Naive thymus-derived CD8-positive, alpha-beta T cell (primary cell): ENCODE results near the gene FLT3. TPM values are rescaled to one million over a fixed set of nuclear protein-coding genes. Genes with fewer than 3 reads are reported as not detected.

Experiments used
- ATAC-seq, 2 donors: fragments of 150-1000 bp; cut with Tn5 transposase in 1 of 2; sonication (Bioruptor Pico), chemical (Tn5 transposase) in 1 of 2; 1 replicate in 1 of 2; 2 replicates in 1 of 2; pipeline ENCODE4 v1.10.0; 2021; ENCODE audit warnings: mild to moderate bottlenecking in 2 of 2, moderate library complexity in 2 of 2
- POLR2A ChIA-PET: fragments of 350-600 bp; sonication (Branson Sonifier 250); formaldehyde crosslinking; loops from one replicate; lab custom pipeline; 2021; ENCODE audit warnings: antibody characterized with exemption; lab: Charles Lee
- DNase-seq, 10 donors: peaks; one replicate each; pipeline versions ENCODE4 v3.0.0 to v3.0.0-alpha.2; 2020 to 2022
- H3K27ac Mint-ChIP-seq, 10 donors: one replicate each; pipeline ENCODE4 v1.8.0; 2020 to 2022; ENCODE audit warnings: mild to moderate bottlenecking in 10 of 10, mixed read lengths in 10 of 10, moderate library complexity in 4 of 10, inconsistent platforms in 1 of 10
- H3K27me3 Mint-ChIP-seq, 5 donors: one replicate each; pipeline ENCODE4 v1.8.0; 2021 to 2022; ENCODE audit warnings: mixed read lengths in 5 of 5
- H3K36me3 Mint-ChIP-seq, 3 donors: one replicate each; pipeline ENCODE4 v1.8.0; 2020 to 2022; ENCODE audit warnings: mixed read lengths in 3 of 3, mild to moderate bottlenecking in 2 of 3, inconsistent platforms in 1 of 3
- H3K4me1 Mint-ChIP-seq, 4 donors: one replicate each; pipeline ENCODE4 v1.8.0; 2021 to 2022; ENCODE audit warnings: mixed read lengths in 4 of 4
- H3K4me3 Mint-ChIP-seq, 10 donors: one replicate each; pipeline ENCODE4 v1.8.0; 2020 to 2022; ENCODE audit warnings: mild to moderate bottlenecking in 10 of 10, mixed read lengths in 10 of 10, moderate library complexity in 6 of 10, inconsistent platforms in 1 of 10
- H3K9me3 Mint-ChIP-seq, 9 donors: one replicate each; pipeline ENCODE4 v1.8.0; 2020 to 2022; ENCODE audit warnings: mixed read lengths in 9 of 9, mild to moderate bottlenecking in 3 of 9, inconsistent platforms in 1 of 9, moderate library complexity in 1 of 9
- polyA plus RNA-seq, 3 donors: library from polyadenylated mRNA; unstranded; fragments of 300-500 nt; fragmentation: Illumina TruSeq; gene quantifications; one replicate each; pipeline ENCODE4 v1.2.3, GENCODE V29; 2021
- total RNA-seq, 8 experiments: library from RNA in 2 of 8; stranded (reverse) in 2 of 8; gene quantifications; one replicate each; pipeline ENCODE4 v1.2.3 and lab custom pipeline; 2021 to 2026

Gene FLT3
- total and polyA plus RNA-seq, 5 experiments from 2014 or later, result 0.08 to 0.13 TPM; not detected in 3

DNA sequence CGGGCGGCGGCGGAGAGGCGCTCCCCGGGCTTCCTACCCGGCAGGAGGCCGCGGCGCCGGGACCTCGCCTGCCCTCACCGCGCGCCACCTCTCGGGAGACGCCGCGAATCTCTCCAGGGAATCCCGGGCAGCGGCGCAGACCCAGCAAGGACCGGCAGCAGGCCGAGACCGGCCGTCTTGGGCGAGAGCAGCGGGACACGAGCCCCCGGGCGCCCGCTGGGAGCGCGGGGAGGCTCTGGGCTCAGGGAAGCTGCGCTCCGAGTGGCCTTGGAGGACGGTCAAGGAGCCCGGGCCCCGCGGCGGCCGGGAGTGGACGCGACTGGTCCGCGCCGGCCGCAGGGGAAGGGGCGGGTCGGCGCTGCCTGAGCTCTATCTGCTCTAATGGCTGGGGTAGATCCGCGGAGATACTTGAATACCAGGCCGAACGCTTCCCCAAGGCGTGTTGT, 145.9 kb downstream of the FLT3 start:
- Mint-ChIP-seq H3K27me3 (peaks cover 33 to 72% (median 71%) of the 10 kb centered on the region in 5 donors), H3K36me3 (peaks cover 0 to 9% (median 0%) of the 10 kb centered on the region in 3 donors), H3K27ac (no peak overlapping the region), H3K4me3 (peak overlapping the region; percentile 71 to 84 (median 73)), H3K4me1 (peaks cover 3 to 15% (median 11%) of the 10 kb centered on the region in 4 donors), H3K9me3 (peaks cover 0 to 9% (median 3%) of the 10 kb centered on the region in 9 donors)
- POLR2A ChIA-PET, result interaction anchor here (0.8 kb wide), 1 partner anchor 184 kb away, joined by 3 read pairs; the partner anchor contains the start of gene PAN3
- peak; percentile 33 to 39 for ATAC-seq
- DNase-seq, result peak in 1 of 10 donors; percentile 9

- H3K36me3 Mint-ChIP-seq, result peaks cover 0 to 9% (median 0%) of the 10 kb centered on the region in 3 donors
- H3K9me3 Mint-ChIP-seq, result peaks cover 0 to 9% (median 3%) of the 10 kb centered on the region in 9 donors
- DNase-seq (peak in 9 of 10 donors; percentile 23 to 68 (median 54)), ATAC-seq (peak; percentile 90 to 94)
- H3K4me1 Mint-ChIP-seq, result peaks cover 3 to 15% (median 11%) of the 10 kb centered on the region in 4 donors
- POLR2A ChIA-PET, result interaction anchor here (0.8 kb wide), 1 partner anchor 185 kb away, joined by 3 read pairs; the partner anchor contains the start of gene PAN3
- peak overlapping the region; percentile 71 to 84 (median 76) for H3K4me3 Mint-ChIP-seq
- no peak overlapping the region for H3K27ac Mint-ChIP-seq
- peaks cover 31 to 70% (median 70%) of the 10 kb centered on the region in 5 donors for H3K27me3 Mint-ChIP-seq
These were observed 146.5 kb downstream of the FLT3 start for GRCh38 chr13:27953676-27954405.

Other genes starting within 250 kb of the FLT3 start
- not detected for gene PDX1, start 180.6 kb downstream of the FLT3 start, total RNA-seq
- not detected for gene PDX1, start 180.6 kb downstream of the FLT3 start, polyA plus RNA-seq
- gene CDX2, start 131.3 kb downstream of the FLT3 start, total RNA-seq, result not detected
- not detected for gene CDX2, start 131.3 kb downstream of the FLT3 start, polyA plus RNA-seq
- not detected for gene URAD, start 111.9 kb downstream of the FLT3 start, total RNA-seq
- gene URAD, start 111.9 kb downstream of the FLT3 start, polyA plus RNA-seq, result not detected
- gene PAN3, start 38.0 kb upstream of the FLT3 start, total RNA-seq, result 10 to 100 TPM; 74.4 to 76.1 TPM
- gene PAN3, start 38.0 kb upstream of the FLT3 start, polyA plus RNA-seq, result 1 to 10 TPM; 2.8 to 4.8 (median 3.3) TPM